Sigmoid colon (tissue), 7 donors: ENCODE measurements around the gene CARTPT. TPM values are rescaled to one million over a fixed set of nuclear protein-coding genes. Genes with fewer than 3 reads are reported as not detected.

Source experiments
- DNase-seq: peaks from one replicate; pipeline ENCODE4 v3.0.0-alpha.2; 2019
- H3K27ac ChIP-seq, 4 donors: fragments of 200-600 bp; sonication (generic); one replicate each; pipeline ENCODE4 v1.5.1; 2016 to 2019; ENCODE audit warnings: mild to moderate bottlenecking in 1 of 4
- H3K27me3 ChIP-seq, 3 donors: fragments of 200-600 bp; sonication (generic); one replicate each; pipeline ENCODE4 v1.5.1; 2019; ENCODE audit warnings: mild to moderate bottlenecking in 1 of 3
- H3K36me3 ChIP-seq, 4 donors: fragments of 200-600 bp; sonication (generic); one replicate each; pipeline ENCODE4 v1.5.1; 2016 to 2019
- H3K4me1 ChIP-seq, 4 donors: fragments of 200-600 bp; sonication (generic); one replicate each; pipeline ENCODE4 v1.5.1; 2017 to 2019
- H3K4me3 ChIP-seq, 4 donors: fragments of 200-600 bp; sonication (generic); one replicate each; pipeline ENCODE4 v1.5.1; 2017 to 2019; ENCODE audit warnings: mild to moderate bottlenecking in 2 of 4, moderate library complexity in 1 of 4
- H3K9me3 ChIP-seq, 4 donors: fragments of 200-600 bp in 3 of 4; sonication (generic) in 3 of 4; one replicate each; pipeline versions ENCODE4 v1.5.1 to v1.6.1; 2013 to 2019
- CTCF ChIP-seq, 4 experiments: fragments of 450-650 bp in 3 of 4; fragments of 200-600 bp in 1 of 4; IDR thresholded peaks; one replicate each; pipeline ENCODE4 v1.5.1; 2016 to 2019; ENCODE audit warnings: antibody characterized with exemption in 4 of 4, mild to moderate bottlenecking in 3 of 4, moderate library complexity in 2 of 4
- EP300 ChIP-seq, 4 donors: sonication (generic); formaldehyde crosslinking; IDR thresholded peaks; one replicate each; pipeline ENCODE4 v1.6.1; 2017; ENCODE audit warnings: antibody characterized with exemption in 4 of 4
- POLR2A ChIP-seq, 2 donors: fragments of 450-650 bp; IDR thresholded peaks; one replicate each; pipeline ENCODE4 v1.6.1; 2016; ENCODE audit warnings: antibody characterized with exemption in 2 of 2, mild to moderate bottlenecking in 2 of 2, moderate library complexity in 2 of 2
- POLR2AphosphoS5 ChIP-seq, 4 donors: sonication (generic); formaldehyde crosslinking; IDR thresholded peaks; one replicate each; pipeline ENCODE4 v1.6.1; 2017; ENCODE audit warnings: antibody characterized with exemption in 4 of 4
- WGBS, 2 donors: extraction: QIAGEN DNeasy Blood & Tissue Kit; methylation state at CpG; one replicate each; pipeline ENCODE4 v1.1.7; 2013; 5-methylcytosine and 5-hydroxymethylcytosine counted together
- intact Hi-C: fragments of 100-400 bp; cut with DNase I; formaldehyde crosslinking; loops from one replicate; pipeline ENCODE4 v1.15.1; 2023
- polyA plus RNA-seq, 3 donors: library from polyadenylated mRNA; stranded (reverse); fragments of 200-250 nt; gene quantifications; one replicate each; pipeline ENCODE4 v1.2.3, GENCODE V29; 2013
- total RNA-seq, 4 donors: library from RNA; depleted of rRNA; stranded (reverse); fragments of >200 nt; gene quantifications; one replicate each; pipeline ENCODE4 v1.1.0, GENCODE V29; 2016
- donor health status: healthy with polysubstance abuse.
- donor health status: Bipolar disorder and iron deficiency.
- donor health status: healthy.

The CARTPT gene
- total and polyA plus RNA-seq, 7 donors, result 4.4 to 39.8 (median 16.3) TPM; not detected in 2

GRCh38 chr5:71757590-71758543 lies 38.8 kb downstream of the CARTPT start:
- Histone ChIP-seq H3K36me3 (no peaks in the 10 kb centered on the region), H3K4me3 (peak overlapping the region in 3 of 4 donors; percentile 16 to 39 (median 31)), H3K4me1 (peaks cover 0 to 6% (median 3%) of the 10 kb centered on the region in 4 donors), H3K27me3 (no peaks in the 10 kb centered on the region), H3K9me3 (no peaks in the 10 kb centered on the region), H3K27ac (no peak overlapping the region)
- intact Hi-C loops, result no loop called here
- TF ChIP-seq POLR2A (IDR thresholded peaks at IDR 0.05), result no peak
- TF ChIP-seq EP300 (IDR thresholded peaks at IDR 0.05), result no peak
- TF ChIP-seq CTCF (IDR thresholded peaks at IDR 0.05), result peak; percentile 39 to 78 (median 65)
- 15 to 23% methylated on average over 14 of the region's 14 CpGs for WGBS, 2 donors
- peak; percentile 77 for DNase-seq

GRCh38 chr5:71762826-71763225 lies 43.8 kb downstream of the CARTPT start:
- H3K36me3 ChIP-seq, result no peaks in the 10 kb centered on the region
- H3K4me1 ChIP-seq, result peaks cover 0 to under 1% (median under 1%) of the 10 kb centered on the region in 4 donors
- no peak for TF ChIP-seq POLR2A (IDR thresholded peaks at IDR 0.05)
- TF ChIP-seq CTCF (IDR thresholded peaks at IDR 0.05), result no peak
- no peak for TF ChIP-seq EP300 (IDR thresholded peaks at IDR 0.05)
- TF ChIP-seq POLR2AphosphoS5 (IDR thresholded peaks at IDR 0.05), result no peak
- H3K27me3 ChIP-seq, result no peaks in the 10 kb centered on the region
- no peak overlapping the region for H3K27ac ChIP-seq
- DNase-seq, result no peak
- no peaks in the 10 kb centered on the region for H3K9me3 ChIP-seq
- intact Hi-C loops, result no loop called here
- no peak overlapping the region for H3K4me3 ChIP-seq
- 95 to 96% methylated on average over 5 of the region's 5 CpGs for WGBS, 2 donors

GRCh38 chr5:71767661-71768060 lies 48.6 kb downstream of the CARTPT start:
- intact Hi-C loops, result no loop called here
- no peaks in the 10 kb centered on the region for H3K9me3 ChIP-seq
- no peaks in the 10 kb centered on the region for H3K4me1 ChIP-seq
- no peak for DNase-seq
- H3K4me3 ChIP-seq, result no peak overlapping the region
- no peaks in the 10 kb centered on the region for H3K36me3 ChIP-seq
- H3K27me3 ChIP-seq, result no peaks in the 10 kb centered on the region
- no peak overlapping the region for H3K27ac ChIP-seq
- TF ChIP-seq POLR2AphosphoS5 (IDR thresholded peaks at IDR 0.05) (no peak), CTCF (IDR thresholded peaks at IDR 0.05) (no peak), POLR2A (IDR thresholded peaks at IDR 0.05) (no peak), EP300 (IDR thresholded peaks at IDR 0.05) (no peak)

- Histone ChIP-seq H3K4me3 (no peak overlapping the region), H3K9me3 (no peaks in the 10 kb centered on the region), H3K27ac (no peak overlapping the region), H3K27me3 (no peaks in the 10 kb centered on the region), H3K36me3 (no peaks in the 10 kb centered on the region), H3K4me1 (no peaks in the 10 kb centered on the region)
- intact Hi-C loops, result no loop called here
- no peak for TF ChIP-seq POLR2A (IDR thresholded peaks at IDR 0.05)
- TF ChIP-seq CTCF (IDR thresholded peaks at IDR 0.05), result no peak
- no peak for TF ChIP-seq EP300 (IDR thresholded peaks at IDR 0.05)
- no peak for TF ChIP-seq POLR2AphosphoS5 (IDR thresholded peaks at IDR 0.05)
- no peak for DNase-seq
Measured at GRCh38 chr5:71769287-71769686, 50.2 kb downstream of the CARTPT start.
